HuH-7 (cell line): Measurements from ENCODE around the gene SULT6B1.
"Not testable (repeated sequence)": the region's sequence is repeated elsewhere in the genome, so short reads cannot be mapped to it uniquely, and the experiment has no call there.

Source experiments
- DNase-seq: peaks from one replicate; pipeline ENCODE4 v3.0.0; 2011; ENCODE audit warnings: low spot score

Gene SULT6B1

DNA sequence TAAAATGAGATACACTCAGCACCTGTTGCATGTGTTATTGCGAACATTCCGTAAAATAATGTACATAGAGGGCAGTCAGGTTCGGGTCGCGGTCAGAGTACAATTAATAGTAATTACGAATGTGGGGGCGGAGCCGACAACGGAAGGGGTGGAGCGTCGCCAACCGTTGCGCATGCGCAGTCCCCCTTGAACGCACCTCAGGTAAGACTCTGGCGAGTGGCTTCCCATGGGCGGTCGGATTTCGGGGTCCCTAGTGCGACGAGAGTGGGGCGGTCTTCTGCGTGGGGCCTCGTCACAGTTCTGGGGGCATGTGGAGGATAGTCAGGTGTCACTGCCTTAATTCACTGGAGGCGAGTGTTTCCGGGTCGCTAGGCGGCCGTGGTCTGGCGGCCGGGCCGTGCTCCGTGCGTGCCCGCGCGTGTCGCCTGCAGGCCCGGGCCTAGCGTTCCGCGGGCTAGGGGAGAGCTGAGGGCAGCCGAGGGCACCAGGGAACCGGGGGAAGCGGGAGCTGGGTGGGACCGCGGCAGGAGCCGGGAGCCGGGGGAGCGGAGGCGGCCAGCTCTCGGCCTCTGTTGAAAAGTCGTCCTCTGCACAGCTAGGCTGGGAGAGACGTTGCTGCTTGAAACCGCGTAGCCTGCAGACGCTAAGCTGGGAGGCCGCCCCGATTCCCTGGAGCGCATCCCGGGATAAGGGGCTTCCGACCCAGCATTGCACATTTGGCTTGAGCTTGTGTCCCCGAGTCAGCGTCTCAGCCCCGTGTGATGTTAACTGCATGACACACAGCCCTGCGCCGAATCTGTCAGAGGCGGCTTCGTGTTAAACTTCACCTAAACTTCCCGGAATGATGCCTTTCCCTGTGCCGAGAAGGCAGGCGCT, 8.1 kb upstream of the SULT6B1 start, which contains the start of gene CEBPZOS:
Gene CEBPZOS (plus strand): TSS at position 177 of the 876 bp plus-strand sequence. CDS start 3,209 bp downstream, outside the sequence.
- DNase-seq = peak; percentile 77

DNA sequence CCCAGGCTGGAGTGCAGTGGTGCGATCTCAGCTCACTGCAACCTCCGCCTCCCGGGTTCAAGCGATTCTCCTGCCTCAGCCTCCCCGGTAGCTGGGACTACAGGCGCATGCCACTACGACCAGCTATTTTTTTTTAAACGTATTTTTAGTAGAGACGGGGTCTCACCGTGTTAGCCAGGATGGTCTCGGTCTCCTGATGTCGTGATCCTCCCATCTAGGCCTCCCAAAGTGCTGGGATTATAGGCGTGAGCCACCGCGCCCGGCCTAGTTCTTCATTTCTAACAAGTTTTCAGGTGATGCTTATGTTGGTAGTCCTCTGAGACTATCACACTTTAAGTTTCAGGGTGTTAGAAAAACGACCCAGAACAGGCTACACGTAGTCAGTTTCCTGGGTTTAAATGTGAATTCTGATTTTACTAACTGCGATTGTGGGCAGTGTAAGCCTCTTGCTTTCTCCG, 7.4 kb upstream of the SULT6B1 start:
- DNase-seq = not testable (repeated sequence)

- DNase-seq = no peak
These were observed 4.1 kb upstream of the SULT6B1 start for GRCh38 chr2:37192551-37192950.

- DNase-seq = no peak
These were observed 3.3 kb upstream of the SULT6B1 start for GRCh38 chr2:37191747-37192146.

- DNase-seq = no peak
These were observed 2.8 kb upstream of the SULT6B1 start for GRCh38 chr2:37191253-37191652.

DNA sequence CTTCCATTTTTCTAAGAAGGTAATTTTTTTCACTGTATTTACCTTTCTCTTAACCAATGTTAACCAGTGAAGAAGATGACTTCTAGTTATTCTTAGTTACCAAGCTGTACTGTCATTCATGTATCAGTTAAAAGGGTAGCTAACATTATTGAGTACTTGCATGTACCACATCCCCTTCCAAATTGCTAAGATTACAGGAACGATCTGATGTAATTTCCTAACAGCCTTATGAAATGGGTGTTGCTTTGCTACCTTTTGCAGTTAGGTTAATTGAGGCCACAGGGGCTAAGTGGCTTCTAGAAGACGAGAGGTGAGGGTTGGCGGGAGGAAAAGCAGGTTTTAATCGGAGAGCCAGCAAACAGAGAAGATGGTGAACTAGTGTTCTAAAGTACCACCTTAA, 1.8 kb upstream of the SULT6B1 start:
- DNase-seq = no peak

DNA sequence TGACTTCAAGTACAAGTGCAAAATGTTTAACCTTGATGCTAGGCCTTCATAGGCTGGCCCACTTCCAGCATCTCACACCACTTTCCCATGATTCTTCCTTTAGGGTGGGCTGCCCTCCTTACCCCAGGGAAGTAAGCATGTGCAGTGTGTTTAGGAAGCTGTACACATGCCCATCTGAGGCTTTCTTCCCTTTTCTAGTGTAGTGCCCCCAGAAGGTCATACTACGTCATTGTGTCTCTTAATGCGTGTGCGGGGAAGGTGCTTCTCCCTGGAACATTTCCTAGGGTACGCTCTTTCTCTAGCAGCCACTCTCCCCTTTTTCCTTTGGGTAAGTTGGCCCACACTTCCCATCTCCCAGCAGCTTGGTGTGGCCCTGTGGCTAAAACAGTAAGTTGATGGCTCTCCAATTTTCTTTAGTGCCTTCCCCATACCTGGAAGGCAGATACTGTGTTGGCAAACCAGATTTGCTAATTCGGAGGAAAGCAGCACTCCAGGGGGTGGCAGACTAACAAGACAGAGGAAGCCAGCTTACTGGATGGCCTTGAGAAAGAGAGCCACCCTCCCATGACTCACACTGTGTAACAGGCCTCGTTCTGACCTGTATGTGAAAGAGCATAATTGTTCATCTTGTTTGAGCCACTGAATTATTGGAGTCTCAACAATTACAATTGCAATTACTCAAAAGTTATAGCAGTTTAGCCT, 1.1 kb upstream of the SULT6B1 start:
- no peak for DNase-seq

DNA sequence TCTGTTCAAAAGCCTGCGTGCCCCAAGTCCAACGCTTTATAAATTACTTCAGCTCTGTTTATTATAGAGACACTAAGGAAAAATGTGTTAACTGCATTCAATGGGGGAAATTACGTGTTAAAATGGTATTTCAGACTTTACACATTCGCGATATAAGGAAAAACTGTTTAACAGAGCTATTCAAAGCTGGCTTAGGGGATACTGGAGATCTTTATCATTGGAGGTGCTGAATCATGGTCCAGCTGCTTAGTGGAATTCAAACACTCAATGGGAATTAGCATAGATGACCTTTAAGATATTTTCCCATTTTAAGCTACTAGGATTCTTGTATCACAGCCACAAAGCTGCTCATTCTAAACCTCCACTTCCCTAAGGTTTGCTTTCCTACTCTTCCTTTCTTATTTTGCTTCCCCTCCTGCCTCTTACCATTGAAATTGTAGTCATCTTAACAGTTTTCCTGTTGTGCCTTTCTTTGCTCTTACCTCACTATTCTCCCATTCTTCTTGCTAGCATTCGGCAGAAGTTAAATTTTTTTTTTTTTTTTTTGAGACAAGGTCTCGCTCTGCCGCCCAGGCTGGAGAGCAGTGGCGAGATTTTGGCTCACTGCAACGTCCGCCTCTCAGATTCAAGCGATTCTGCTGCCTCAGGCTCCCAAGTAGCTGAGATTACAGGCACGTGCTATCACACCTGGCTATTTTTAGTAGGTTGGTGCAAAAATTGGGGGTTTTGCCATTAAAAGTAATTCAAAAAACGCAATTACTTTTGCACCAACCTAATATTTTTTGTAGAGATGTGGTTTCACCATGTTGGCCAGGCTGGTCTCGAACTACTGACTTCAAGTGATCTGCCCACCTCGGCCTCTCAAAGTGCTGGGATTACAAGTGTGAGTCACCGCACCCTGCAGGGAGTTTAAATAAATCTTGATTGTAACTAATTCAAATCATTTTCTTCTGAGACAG, 6.5 kb downstream of the SULT6B1 start:
- DNase-seq = no peak

DNA sequence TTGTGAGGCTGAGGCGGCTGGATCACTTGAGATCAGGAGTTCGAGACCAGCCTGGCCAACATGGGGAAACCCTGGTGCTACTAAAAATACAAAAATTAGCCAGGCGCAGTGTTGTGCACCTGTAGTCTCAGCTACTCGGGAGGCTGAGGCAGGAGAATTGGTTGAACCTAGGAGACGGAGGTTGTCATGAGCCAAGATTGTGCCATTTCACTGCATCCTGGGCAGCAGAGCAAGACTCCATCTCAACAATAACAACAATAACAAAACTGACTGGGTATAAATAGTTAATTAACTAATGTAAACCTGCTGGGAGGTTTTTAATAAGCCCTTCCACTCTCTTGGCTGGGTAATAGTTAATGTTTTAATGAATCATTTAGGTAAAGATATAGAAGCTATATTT, 7.8 kb downstream of the SULT6B1 start:
- DNase-seq = no peak

DNA sequence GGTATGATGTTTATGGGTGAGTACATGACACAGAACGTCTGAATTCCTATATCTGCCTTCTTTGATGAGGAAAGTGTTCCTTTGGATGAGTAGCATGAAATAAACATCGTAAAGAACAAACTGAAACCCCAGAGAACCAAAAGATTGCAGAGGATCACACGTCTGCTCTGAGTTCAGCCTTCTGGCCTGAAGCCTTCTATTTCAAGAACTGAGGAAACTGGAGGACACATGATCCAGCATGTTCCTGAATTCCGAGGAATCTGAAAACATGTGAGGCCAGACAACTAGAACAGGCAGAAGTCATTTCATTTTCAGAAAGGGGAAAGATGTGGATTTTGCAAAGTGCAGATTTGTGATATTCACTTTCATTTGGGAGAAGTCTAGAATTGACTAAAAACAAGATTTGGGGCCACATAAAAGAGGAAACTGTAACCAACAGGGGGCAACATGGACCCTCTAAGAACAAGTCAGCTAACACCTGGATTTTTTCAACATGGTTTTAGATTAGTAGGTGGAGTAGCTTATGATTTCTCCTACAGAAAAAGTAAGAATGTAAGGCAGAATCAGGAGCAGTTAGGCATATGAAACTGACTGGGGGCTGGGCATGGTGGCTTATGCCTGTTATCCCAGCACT, 8.3 kb downstream of the SULT6B1 start:
- no peak for DNase-seq

DNA sequence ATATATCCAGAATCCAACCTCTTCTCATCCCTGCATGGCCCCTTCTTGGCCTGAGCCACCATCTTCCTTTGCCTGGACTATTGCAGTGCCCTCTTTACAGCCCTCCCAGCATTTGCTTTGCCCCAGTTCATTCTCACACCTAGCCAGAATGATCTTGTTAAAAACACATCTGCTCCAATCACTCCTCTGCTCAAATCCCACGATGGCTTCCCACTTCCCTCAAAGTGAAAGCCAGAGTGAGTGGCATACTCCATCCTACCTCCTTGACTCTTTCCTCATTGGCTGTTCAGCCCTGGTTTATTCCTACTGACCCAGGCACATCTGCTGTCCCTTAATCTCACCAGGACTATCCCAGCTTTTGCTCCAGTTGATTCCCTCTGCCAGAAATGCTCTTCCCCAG, 14.7 kb downstream of the SULT6B1 start:
- DNase-seq = no peak

GRCh38 chr2:37171624-37171950, 16.9 kb downstream of the SULT6B1 start:
- no peak for DNase-seq

GRCh38 chr2:37168217-37168981, 20.1 kb downstream of the SULT6B1 start:
- peak; percentile 71 for DNase-seq

DNA sequence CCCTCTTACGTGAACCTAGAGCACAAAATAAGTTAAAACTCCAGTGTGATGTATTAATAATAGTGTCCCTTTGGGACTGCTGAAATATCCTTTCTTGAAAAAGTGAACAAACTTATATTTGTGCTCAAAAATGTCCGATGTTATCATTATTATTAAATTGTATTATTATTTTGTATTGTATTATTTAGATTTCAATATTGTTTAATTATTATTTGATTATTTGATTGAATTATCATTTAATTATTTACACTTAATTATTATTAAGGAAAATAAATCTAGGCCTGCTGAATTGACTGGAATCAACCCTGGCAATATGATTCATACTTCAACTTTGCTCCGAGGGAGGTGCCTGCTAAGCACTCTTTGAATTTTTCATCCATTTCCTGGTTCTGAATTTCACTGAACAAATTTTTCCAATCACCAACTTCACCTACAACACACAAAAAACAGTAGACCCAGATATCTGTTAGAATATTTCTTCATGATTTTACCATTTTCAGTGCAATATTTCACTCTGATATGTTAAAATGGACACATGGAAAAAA, 20.8 kb downstream of the SULT6B1 start:
- no peak for DNase-seq

DNA sequence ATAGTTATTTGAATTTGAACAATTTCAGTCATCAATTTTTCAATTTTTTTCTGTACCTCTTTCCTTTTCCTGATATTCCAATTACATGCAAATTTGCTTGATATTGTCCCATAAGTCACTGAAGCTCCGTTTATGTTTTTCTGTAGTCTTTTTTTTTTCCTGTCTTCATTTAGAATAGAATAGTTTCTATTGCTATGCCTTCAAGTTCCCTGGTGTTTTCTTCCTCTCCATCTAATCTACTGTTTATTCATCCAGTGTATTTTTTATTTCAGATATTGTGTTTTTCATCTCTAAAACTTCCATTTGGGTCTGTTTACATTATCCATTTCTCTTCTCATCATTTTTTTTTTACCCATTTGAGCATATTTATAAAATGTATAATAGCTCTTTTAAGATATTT, 23.7 kb downstream of the SULT6B1 start:
- DNase-seq = no peak

DNA sequence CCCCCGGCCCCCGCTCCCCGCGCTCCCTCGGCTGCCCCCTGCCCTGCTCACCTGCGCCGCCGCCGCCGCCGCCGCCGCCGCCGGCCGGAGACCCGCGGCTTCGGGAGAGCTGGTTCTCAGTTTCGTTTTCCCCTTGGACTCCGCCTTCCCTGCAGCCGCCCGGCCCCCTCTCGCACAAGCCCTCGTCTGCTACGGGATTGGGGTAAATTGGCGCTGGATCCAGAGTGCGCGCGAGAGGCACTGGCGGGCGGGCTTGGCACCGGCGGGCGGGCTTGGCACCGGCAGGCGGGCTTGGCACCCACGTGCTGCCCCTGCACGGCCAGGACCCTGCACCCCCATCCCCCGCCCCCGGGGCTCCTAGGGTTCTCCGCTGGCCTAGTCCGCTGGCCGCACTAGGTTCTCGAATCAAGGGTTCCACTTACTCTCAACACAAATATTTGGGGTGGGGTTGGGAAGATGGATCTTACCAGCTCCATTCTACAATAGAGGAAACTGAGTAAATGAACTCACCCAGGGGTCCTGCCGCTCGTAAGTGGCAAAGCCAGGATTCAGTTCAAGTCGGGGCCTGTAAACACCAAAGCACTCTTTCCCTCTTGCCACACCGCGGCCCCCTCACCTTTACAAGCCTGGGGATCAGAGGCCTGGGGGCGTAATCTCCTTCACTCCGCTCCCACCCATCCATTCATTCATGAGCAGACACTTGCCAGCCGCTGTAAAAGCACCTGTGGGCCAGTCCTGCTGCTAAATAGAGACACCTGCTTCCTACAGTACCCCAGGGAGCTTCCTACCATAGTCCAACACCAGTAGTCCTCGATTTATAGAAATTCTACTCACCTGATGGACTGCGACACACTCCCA, 31.4 kb downstream of the SULT6B1 start, which contains the start of gene EIF2AK2:
Gene EIF2AK2 (minus strand): TSS at position 124 of the 858 bp plus-strand sequence. CDS start 9,174 bp downstream, outside the sequence.
- peak; percentile 93 for DNase-seq

DNA sequence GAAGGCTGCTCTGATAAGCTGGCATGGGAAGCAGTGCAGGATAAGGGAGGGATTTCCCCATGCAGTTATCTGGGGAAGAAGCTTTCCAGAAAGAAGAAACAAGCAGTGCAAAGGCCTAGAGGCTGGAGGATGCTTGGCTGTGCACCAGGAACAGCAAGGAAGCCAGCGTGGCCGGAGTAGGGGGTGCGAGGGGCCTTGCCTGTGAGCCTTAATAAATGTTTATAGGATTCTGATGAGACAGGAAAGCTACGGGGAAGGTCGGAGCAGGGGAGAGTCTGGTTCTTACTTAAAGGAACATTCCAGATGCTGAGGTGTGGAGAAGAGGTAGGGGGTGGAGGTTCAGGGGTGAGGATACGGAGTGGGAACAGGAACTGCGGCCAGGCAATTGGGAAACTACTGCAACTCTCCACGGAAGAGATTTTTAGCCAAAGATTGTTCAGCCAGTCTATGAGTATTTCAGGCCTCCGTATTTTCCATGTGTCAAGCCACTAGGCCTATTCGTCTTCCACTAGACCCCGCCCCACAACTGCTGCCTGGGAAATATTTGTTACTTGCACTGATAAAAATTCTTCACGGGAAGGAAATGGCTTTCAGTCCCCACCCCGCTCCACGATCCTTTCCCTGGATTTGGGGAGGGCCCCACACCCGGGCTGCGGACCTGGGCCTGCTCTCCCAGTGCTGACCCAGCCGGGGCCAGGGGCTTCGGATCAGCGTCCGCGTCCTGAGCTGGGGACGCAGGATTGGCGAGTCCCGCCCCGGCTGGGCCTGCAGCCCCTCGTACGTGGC, 32.2 kb downstream of the SULT6B1 start:
- DNase-seq = peak; percentile 53

- no peak for DNase-seq
These were observed 33.7 kb downstream of the SULT6B1 start for GRCh38 chr2:37154785-37155184.

GRCh38 chr2:37153224-37153623, 35.2 kb downstream of the SULT6B1 start:
- no peak for DNase-seq
